GM18498 (cell line): Measurements from ENCODE around the gene DCDC1.

Experiments used
- ATAC-seq: cut with Tn5 transposase; IDR thresholded peaks from one replicate; pipeline ENCODE4 v1.9.1; 2021; ENCODE audit warnings: mild to moderate bottlenecking, moderate library complexity; ENCODE audit not compliant: unreplicated experiment

Gene DCDC1

DNA sequence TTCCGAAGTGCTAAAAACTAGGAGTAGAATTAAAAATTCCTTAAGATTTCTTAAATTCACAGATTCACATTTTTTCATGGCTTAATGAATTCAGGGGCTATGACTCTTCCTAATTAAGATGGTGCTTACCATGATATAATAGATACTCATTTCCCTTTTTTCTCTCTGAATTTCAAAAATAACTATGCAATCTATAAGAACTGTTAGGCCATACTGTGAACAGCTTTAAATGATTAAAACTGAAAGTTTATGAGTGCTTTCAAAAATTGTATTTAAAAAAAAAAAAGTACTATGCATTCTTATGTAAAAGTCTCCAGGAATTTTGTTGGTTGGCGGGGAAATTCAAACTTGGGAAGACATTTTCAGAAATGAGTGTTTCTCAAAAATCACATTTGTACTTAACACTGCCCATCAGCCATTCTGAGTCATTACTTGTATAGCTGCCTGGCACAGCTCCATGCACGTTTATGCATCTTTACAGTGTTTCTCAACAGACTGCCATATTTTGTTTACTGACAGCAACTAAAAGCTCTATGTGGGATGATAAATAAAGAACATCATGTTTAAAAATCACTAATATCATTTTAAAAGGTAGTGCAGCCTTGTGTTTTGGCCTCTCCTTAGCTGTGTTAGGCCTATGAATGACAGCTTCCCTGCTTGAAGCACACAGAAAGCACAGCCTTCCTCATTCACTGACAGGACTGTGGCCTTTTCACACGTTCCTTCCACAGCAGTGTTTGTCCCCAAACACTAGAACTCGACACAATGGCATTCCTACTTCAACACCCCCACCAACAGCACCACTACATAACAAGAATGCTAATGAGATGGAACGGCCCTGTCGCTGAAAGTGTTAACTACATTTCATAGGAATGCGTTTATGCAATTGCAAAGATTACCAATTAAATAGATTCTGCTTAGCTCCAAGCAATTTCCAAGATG is 131.4 kb downstream of the DCDC1 start:
- no peak for ATAC-seq

DNA sequence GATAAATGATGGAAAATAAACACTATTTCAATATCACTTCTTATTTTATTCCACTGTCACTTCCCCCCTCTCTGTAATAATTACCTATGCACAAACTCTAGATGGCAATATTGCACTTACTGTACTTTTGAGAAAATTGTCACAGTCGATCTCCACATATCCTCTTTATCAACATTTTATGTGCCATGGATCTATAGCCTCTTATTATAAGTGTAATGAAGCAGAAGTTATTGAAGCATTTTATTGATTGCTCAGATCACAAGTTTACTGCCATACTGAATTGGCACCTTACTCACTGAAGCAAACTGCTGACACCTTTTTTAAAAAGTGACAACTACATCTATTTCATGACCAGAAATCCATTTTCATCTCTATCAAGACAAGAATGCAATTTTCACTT is 133.4 kb downstream of the DCDC1 start:
- ATAC-seq: no peak

DNA sequence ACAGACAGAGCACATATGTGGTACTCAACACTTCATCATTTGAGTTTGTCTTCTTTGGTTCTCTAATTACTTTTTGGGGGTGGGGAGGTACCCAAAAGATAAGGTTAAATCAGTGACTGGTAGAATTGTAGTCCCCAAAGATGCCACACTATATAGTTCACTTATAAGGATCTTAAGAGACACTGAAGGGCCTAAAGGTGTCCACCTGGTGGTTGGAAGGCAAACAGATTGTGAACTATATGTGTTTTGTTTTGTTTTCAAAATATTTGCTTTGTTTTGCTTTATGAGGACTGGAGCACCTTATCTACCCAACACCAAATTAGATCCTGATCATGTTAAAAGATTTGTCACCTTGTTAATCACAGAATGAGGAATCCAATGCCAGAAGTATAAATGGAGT is 136.1 kb downstream of the DCDC1 start:
- ATAC-seq: no peak

DNA sequence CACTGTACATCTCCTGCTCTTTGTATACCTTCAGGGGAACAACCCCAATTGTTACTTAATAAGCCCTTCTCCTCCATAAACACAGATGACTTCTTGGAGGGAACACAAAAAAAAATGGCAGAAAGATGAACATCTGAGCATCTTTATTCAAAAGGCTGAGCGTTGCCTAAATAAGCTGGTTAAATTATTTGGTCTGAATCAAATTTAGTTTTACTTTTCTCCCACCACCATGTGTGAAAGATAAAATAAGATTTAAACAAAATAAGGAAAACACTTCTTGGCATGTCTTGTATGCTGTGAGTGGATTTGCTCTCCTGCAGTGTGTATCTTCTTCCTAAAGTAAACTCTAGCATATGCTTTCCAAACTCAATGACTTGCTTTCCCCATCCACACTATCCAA is 137.9 kb downstream of the DCDC1 start:
- no peak for ATAC-seq

DNA sequence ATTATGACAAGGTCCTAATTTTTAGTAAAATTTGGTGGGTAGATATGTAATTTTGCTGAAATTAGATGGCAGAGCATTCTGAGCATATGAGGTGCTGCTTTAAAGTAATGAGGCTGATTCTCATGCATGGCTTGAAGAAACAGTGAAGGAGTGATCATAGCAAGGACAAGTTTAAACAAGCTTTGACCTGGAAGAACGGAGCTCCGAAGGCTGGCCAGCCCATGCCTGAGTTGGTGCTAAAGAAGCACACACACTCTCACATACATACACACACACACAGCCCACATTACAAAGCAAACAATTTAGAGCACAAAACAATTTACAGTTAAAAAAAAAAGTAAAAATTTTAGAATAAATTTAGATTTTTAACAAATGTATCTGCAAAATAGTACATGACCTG is 150.7 kb downstream of the DCDC1 start:
- ATAC-seq: no peak

DNA sequence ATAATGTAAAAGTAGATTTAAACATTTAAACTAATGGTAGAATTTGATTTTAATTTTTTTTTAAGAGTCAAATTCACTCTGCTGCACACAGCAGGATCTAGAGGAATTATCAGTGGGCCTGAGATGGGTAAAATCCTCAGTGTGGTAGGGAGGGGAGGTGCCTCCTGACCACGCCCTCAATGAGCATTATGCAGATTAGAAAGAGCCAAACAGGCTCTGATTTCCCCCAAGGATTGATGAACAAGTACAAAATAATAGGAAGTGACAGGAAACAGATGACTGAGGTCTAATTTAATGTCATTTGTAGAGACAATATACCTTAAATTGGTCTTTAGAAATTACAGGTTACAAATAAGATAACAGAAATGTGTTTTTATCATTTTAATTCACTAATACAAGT is 155.2 kb downstream of the DCDC1 start:
- no peak for ATAC-seq

DNA sequence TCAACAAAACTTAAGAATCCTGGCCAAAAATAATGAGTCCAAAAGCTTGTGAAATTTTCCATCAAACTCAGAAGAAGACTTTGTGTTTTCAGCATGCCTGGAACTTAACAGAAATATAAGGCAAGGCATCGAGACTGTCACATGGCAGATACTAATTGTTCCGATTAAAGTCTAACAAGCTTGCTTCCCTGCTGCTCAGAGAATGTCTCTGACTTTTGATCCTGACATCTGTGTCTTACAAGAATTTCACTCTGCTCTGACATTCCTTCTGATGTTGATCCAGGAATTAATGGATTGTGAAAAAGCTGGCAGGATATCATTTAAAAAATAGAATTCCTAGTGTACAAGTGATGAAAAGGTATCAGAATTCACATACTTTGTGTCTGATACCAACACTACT is 170.2 kb downstream of the DCDC1 start:
- no peak for ATAC-seq

DNA sequence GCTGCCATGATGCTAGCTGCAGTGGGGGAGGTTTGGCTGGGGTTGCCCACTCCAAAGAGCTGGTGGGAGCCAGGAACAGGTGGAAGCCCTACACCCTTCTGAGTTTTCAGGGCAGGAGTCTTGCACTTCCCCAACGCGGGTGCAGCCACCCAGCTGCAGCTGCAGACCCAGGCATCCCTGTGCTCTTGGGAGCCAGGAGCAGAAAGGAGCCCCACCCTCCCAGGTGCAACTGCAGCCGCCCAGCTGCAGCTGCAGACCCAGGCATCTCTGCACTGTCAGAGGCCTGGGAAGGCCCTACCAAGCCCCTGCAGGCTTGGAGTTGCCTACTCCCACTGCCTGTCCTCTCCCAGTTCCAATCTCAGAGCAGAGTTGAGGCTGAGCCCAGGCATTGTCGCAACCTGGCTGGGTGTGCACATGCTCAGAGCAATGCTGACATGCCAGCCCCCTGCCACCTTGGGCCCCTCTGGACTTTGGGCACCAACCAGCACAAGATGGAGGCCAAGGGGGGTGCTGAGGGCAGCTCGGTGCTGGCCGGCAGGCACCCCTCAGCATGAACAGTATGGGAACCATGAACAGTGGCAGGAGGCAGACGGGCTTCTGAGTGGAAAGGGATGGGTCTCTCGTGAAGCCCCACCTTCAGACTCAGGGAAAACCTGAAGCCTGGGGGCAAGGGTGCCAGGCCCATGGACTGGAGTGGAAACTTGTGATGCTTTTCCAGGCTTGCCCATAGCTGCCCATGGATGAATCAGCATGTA is 195.4 kb downstream of the DCDC1 start:
- ATAC-seq: no peak

DNA sequence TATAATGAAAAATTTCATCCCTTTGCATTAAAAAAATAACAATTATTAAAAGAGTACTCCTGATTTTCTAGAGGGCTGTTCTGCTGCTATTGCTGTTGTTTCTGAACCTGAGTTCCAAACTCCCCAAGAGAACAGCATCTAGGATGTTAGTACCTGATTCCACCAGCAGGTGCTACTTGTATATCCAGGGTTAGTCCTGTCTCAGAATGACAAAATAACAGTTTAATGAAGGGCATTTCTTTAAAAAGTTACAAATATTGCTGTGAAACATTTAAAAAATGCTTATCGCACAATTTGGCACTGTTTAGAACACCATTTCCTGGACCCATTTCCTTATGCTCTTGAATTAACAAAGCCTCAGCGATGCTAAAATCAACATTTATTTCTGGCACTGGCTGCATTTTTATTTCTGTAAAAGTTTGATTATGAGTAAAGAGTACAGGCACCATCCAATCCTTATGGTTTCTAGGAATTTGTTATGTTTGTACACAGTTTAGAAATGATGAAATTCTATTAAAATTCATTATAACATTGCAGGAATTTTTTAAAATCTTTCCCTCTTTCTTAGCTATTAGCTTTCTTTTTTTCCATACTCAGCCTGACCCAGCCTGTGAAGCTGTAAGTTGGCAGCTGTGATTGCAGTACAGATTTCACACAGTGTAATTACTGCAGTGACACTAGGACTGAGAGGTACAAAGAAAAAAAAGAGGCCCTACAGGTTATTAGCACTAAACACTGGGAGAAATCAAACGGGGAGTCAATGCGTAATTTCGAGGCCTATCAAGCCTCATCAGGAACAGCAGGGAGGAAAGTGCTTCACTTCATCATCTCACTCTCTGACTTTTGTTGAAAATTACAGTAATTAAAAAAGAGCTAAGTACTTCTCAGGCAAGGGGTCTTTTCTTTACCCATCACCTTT is 208.8 kb downstream of the DCDC1 start:
- no peak for ATAC-seq

DNA sequence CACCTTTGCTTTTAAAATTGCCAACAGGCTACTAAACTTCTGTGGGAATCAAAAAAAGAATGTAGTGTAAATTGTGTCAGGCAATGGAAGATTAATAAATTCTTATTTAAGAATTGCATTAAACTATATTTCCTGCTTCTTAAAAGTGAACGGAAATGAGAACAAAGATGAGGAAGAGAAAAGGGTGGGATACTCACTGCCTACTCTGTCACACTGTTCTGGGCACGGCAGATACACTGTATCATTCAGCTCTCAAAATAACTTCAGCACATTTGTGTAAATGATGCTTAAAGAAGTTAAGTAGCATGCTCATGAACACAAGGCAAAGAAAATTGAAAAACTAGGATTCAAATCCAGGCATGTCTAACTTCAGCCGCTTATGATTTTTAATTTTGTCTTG is 218.7 kb downstream of the DCDC1 start:
- ATAC-seq: no peak

DNA sequence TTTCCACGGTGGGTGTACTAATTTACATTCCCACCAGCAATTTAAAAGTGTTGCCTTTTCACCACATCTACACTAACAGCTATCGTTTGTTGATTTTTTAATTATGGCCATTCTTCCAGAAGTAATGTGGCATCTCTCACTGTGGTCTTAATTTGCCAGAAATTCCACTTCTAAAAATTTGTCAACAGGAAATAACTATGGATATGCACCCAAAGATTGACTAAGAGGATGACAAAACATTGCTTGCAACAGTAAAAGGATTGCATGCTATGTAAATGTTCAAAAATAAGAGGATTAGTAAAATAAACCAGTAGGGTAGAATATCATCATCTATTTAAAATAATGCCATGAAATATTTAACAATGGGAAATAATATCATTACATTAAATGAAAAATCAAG is 219.5 kb downstream of the DCDC1 start:
- ATAC-seq: no peak

DNA sequence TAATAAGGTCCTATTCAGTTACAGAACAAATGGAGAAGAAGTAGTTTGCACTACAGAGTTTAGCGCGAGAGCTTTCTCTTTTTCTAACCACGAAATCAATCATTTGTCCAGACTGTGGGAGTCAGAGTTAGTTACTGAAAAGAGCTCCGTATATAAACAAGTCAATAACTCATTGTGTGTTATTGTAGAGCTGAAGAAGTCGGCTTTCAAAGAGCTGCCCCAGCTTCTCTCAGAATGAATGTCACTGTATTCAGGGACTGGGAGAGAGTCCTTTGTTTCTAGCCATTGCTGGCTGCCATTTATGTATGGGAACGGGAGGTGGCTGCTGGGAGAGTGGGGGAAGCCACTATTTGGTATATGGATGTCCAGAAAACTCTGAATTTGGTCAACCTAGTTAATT is 227.8 kb downstream of the DCDC1 start:
- ATAC-seq: no peak

DNA sequence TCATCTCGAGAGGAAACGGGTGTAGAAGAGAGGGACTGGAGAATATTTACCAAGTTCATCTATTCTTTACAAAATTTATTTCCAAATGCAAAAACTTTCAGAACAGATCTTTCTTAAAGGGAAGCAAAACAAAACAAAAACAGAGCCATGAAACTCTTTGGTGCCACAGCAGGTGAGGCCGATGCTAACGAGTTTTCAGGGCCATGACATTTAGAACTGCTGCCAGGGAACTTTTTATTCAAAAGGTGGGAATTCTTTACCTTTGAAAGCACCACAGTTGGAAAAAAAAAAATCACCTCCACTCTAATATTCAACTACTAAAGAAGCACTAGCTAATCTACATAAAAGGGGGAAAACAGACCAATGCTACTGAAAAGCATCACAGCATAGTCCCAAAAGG is 230.1 kb downstream of the DCDC1 start:
- no peak for ATAC-seq

DNA sequence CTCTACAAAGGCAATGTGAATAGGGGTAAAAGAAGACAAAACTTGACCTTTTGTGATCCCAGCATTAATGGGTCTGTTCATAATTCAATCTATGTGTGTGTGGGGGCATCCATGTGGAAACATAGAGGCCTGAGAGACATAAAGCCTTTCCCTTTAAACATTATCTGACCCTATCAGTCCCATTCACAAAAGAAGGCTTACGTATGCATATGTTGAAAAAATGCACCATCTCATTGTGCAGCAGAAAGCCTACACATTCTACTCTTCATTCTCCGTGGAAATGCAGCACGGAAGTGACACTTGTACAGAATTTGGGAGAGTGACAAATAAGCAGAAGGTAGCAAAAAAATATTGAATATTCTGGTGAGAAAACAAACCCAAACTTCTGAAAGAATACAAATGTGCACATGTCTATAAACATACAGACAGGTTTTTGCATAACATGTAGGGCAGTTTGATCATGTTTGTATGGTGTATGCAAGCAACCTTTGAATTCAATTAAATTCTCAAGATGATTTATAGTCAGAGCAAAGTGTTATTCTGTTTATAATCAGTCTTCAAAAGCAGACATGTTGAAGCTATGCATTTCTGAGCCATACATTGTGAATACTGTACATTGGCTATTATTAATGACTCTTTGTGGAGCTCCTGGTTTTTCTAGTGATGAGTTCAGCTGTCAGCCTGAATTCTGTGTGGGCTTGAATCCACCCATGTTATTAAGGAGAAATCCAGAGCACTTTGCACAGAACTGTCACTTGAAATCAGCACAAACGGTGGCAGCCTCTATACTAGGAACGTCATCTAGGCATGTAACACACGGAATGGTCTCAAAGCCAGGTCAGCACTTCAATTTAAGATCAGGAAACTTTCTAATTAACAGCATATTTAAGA is 236.8 kb downstream of the DCDC1 start:
- no peak for ATAC-seq

DNA sequence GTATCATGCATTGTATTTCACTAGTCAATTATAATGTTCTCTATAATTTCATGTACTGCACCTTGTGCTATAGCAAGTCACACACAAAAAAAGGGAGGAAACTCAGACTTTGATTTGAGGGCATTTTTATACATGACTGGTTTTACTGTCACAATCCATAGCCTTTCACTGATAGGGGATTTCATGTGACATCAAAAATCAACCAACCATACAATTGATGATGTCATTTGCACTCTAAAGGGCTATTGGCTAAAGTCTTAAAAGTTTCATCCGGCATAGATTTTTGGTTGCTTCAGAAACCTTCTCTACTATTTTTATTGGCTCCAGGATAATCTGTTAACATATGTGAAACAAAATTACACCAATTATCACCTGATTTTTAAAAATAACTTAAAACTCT is 237.8 kb downstream of the DCDC1 start:
- ATAC-seq: no peak

DNA sequence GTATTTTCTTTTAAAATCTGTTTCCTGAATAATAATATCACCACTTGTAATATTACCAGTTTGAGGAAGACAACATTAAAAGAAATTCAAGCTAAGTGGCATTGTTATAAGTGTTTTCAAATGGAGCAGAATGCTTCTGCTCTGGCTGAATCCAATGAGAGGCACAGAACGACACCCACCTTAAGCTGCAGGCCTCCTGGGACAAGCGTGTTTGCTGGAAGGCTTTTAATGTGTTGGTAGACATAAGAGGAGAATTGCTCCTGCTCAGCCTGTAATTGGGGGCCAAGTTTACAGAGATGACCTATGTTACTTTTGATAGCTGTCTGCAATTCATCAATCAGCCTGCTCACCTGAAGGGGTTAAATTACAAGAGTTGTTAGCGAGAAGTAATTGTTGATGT is 242.2 kb downstream of the DCDC1 start:
- ATAC-seq: no peak

DNA sequence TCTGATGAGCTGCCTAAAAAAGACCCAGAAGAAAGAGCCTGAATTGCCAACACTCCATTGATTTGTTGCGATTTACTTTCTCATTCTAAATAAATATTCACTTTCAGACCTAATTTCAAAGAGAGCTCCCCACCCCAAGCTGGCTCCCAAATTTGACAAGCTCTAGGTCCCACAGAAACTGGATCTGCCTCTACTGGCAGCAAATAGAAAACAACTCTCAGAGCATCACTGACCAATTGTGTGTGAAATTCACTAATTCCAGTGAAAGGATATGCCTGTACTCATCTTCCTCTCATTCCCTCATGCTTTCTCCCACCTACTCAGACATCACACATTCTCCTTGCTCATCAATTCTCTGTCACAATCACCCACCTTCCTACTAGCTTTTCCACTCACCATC is 249.1 kb downstream of the DCDC1 start:
- ATAC-seq: no peak

DNA sequence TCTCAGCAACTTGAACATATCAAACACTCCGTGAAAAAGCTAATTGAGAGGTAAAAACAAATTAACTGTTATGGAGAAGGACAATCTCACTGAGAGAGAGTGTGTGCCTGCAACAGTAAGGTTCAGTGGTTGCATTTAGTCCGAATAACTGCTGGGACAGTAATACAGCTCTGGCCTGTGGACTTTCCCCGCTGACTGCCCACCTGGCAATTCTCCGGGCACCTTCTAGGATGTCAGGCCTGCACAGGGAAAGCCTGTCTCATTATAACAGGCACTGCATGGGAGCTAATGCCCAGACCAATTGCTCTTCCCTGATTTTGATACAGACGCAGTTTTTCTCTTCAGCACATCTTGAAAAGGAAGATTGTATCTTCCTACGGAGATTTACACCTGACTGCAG is 251.0 kb downstream of the DCDC1 start:
- no peak for ATAC-seq

DNA sequence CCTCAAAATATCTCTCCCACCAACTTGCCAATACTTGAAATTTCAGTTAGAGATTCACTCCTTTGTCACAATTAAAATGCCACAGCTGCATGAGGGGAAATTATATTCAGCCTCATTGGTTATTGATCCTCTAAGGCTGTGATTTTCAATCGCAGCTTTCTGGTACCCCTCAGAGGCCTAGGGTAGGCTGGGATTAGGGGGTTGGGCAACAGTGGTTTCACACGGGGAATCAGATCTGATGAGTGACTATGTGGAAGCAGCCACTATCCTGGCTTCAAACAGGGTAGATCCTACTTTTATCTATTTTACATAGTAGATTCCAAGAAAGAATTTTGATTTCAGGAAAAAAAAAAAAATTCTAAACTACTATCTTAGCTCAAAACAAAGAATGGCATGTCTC is 252.5 kb downstream of the DCDC1 start:
- ATAC-seq: no peak

DNA sequence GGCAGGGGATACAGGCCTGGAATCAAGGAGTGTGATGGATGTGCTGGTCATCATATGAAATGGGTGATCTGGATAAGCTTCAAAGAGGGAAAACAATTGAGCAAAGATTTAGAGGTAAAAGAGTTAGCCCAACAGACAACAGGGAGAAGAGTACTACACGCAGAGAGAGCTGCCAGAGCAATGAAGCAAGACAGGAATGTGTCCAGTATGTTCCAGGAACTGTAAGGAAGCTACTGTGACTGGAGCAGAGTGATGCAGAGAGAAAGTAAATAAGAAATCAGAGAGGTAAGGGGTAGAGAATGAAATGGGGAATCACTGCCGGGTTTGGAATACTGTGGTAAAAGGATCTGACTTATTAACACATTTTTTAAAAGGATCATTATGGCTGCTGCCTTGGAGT is 255.1 kb downstream of the DCDC1 start:
- ATAC-seq: no peak
